Endothelial cell of umbilical vein (primary cell): ENCODE measurements around the gene NXPH4. TPM values are rescaled to one million over a fixed set of nuclear protein-coding genes. Genes with fewer than 3 reads are reported as not detected.

Experiments
- BruUV-seq: library from RNA; stranded (reverse); fragments of 400-500 nt; replicated peaks from 2 replicates; lab custom pipeline; 2021; lab: Mats Ljungman, UMichigan
- CTCF ChIA-PET: fragments of 300-600, 350-600 bp; sonication (Branson Sonifier 250); formaldehyde crosslinking; loops from one replicate; lab custom pipeline; 2021; ENCODE audit warnings: antibody characterized with exemption, inconsistent platforms; lab: Charles Lee
- POLR2A ChIA-PET: fragments of 300-600, 350-600 bp; sonication (Branson Sonifier 250); formaldehyde crosslinking; loops from one replicate; lab custom pipeline; 2021; ENCODE audit warnings: antibody characterized with exemption, inconsistent platforms; lab: Charles Lee
- DNase-seq: peaks from one replicate; pipeline ENCODE4 v3.0.0-alpha.2; 2011; ENCODE audit warnings: low read depth, low spot score
- FAIRE-seq: peaks from 2 replicates; lab custom pipeline; 2011; peaks lifted over from hg19 to GRCh38; lab: Jason Lieb, UNC
- H2AFZ ChIP-seq: 2 replicates; pipeline ENCODE4 v1.6.0; 2012; ENCODE audit warnings: low read depth, low read length, control low read depth, inconsistent platforms
- H3K27ac ChIP-seq: 2 replicates; pipeline ENCODE4 v1.5.1; 2011; ENCODE audit warnings: low read depth, mild to moderate bottlenecking, control low read depth, low read length, moderate library complexity; ENCODE audit not compliant: insufficient read depth
- H3K27me3 ChIP-seq, 2 experiments: 2 replicates each; pipeline versions ENCODE4 v1.6.0 to v1.6.1; 2011; ENCODE audit warnings: low read length in 2 of 2, mixed read lengths in 1 of 2; ENCODE audit not compliant: control insufficient read depth in 2 of 2, insufficient read depth in 2 of 2
- H3K36me3 ChIP-seq, 2 experiments: 2 replicates in 1 of 2; 3 replicates in 1 of 2; pipeline ENCODE4 v1.5.1; 2011; ENCODE audit warnings: low read length in 2 of 2, mild to moderate bottlenecking in 1 of 2, moderate library complexity in 1 of 2; ENCODE audit not compliant: control insufficient read depth in 2 of 2, insufficient read depth in 2 of 2; ENCODE audit errors: extremely low read depth in 1 of 2
- H3K4me1 ChIP-seq: 3 replicates; pipeline ENCODE4 v1.5.1; 2011; ENCODE audit warnings: mild to moderate bottlenecking, low read length; ENCODE audit not compliant: control insufficient read depth, insufficient read depth; ENCODE audit errors: extremely low read depth
- H3K4me2 ChIP-seq: 2 replicates; pipeline ENCODE4 v1.6.1; 2011; ENCODE audit warnings: low read length, control low read depth, mixed read lengths; ENCODE audit not compliant: insufficient read depth
- H3K4me3 ChIP-seq, 3 experiments: fragments of 200-600 bp in 1 of 3; sonication (generic), shearing (Covaris generic) in 1 of 3; replicated peaks in 1 of 3; 2 replicates each; pipeline ENCODE4 v1.5.1; 2011 to 2016; ENCODE audit warnings: control low read depth in 3 of 3, low read length in 3 of 3, mild to moderate bottlenecking in 2 of 3, inconsistent platforms in 1 of 3, low read depth in 1 of 3, moderate library complexity in 1 of 3; ENCODE audit not compliant: insufficient read depth in 1 of 3
- H3K79me2 ChIP-seq: 2 replicates; pipeline ENCODE4 v1.6.0; 2012; ENCODE audit warnings: low read length, inconsistent platforms; ENCODE audit not compliant: control insufficient read depth, insufficient read depth
- H3K9ac ChIP-seq: replicated peaks from 2 replicates; pipeline ENCODE3; 2011; ENCODE audit warnings: low read length, control low read depth; ENCODE audit not compliant: insufficient read depth; ENCODE audit errors: extremely low read depth
- H3K9me1 ChIP-seq: replicated peaks from 3 replicates; pipeline ENCODE4 v1.6.0; 2011; ENCODE audit warnings: mild to moderate bottlenecking, low read length; ENCODE audit not compliant: control insufficient read depth, insufficient read depth; ENCODE audit errors: extremely low read depth
- H3K9me3 ChIP-seq: replicated peaks from 2 replicates; pipeline ENCODE4 v1.5.1; 2012; ENCODE audit warnings: low read length, inconsistent platforms; ENCODE audit not compliant: control insufficient read depth, insufficient read depth
- H4K20me1 ChIP-seq: replicated peaks from 2 replicates; pipeline ENCODE3; 2011; ENCODE audit warnings: mild to moderate bottlenecking, low read length; ENCODE audit not compliant: control insufficient read depth, insufficient read depth; ENCODE audit errors: extremely low read depth
- EZH2 ChIP-seq: IDR thresholded peaks from 2 replicates; pipeline ENCODE4 v1.6.1; 2012; ENCODE audit warnings: borderline replicate concordance, low read depth, mild to moderate bottlenecking, moderate library complexity, low read length, inconsistent platforms; ENCODE audit not compliant: severe bottlenecking
- FOS ChIP-seq: IDR thresholded peaks from 2 replicates; pipeline ENCODE4 v1.6.1; 2011; ENCODE audit warnings: mild to moderate bottlenecking, low read length, moderate library complexity, borderline replicate concordance; ENCODE audit not compliant: insufficient read depth
- GATA2 ChIP-seq: IDR thresholded peaks from 2 replicates; pipeline ENCODE4 v1.7.0; 2011; ENCODE audit warnings: low read depth, mild to moderate bottlenecking, moderate library complexity, mixed read lengths, low read length; ENCODE audit not compliant: insufficient read length, insufficient read depth
- dilution Hi-C: fragments of 300-500 bp; cut with MboI; formaldehyde crosslinking; loops from one replicate; pipeline ENCODE4 v1.15.0; 2019; ENCODE audit warnings: low sequenced_read_pairs; ENCODE audit not compliant: extremely low pct_ligation_motif_present
- intact Hi-C: fragments of 100-400 bp; cut with micrococcal nuclease; formaldehyde crosslinking; loops from one replicate; pipeline ENCODE4 v1.10.0; 2022
- polyA plus RNA-seq, 4 experiments: library from polyadenylated mRNA; depleted of rRNA in 3 of 4; stranded (reverse) in 3 of 4; unstranded in 1 of 4; fragments of >200 nt; gene quantifications; 2 replicates each; pipeline versions ENCODE4 v1.2.1 to v1.2.3, GENCODE V29; 2011 to 2012; ENCODE audit warnings: missing spikeins in 1 of 4
- total RNA-seq: library from RNA; stranded (reverse); gene quantifications from 2 replicates; pipeline ENCODE4 v1.2.3, GENCODE V29; 2021

The NXPH4 gene
- total and polyA plus RNA-seq, 2 donors (not counting 3 experiments of a cell fraction or from before 2014, with no cell fraction given), result 0.07 TPM; not detected in 1

GRCh38 chr12:57219205-57219992, 2.8 kb downstream of the NXPH4 start:
- H3K4me3 ChIP-seq, result no peak overlapping the region
- no peaks in the 10 kb centered on the region for H3K79me2 ChIP-seq
- no peak overlapping the region for H3K9ac ChIP-seq
- intact Hi-C loops (no loop called here), dilution Hi-C loops (no loop called here)
- POLR2A ChIA-PET, result no interaction called here
- BruUV-seq, result no TSS peak
- H2AFZ ChIP-seq, result no peak overlapping the region
- H3K9me3 ChIP-seq, result no peaks in the 10 kb centered on the region
- FAIRE-seq, result no peak
- H4K20me1 ChIP-seq, result no peaks in the 10 kb centered on the region
- DNase-seq, result no peak
- H3K36me3 ChIP-seq, result no peaks in the 10 kb centered on the region
- peaks cover 85 to 90% of the 10 kb centered on the region in 2 experiments for H3K27me3 ChIP-seq
- no peaks in the 10 kb centered on the region for H3K9me1 ChIP-seq
- peak; percentile 72 for TF ChIP-seq EZH2
- no peak for TF ChIP-seq FOS
- CTCF ChIA-PET, result interaction anchor here (1.2 to 4.1 kb wide), 2 partner anchors 10 to 21 kb away, joined by 8 to 60 read pairs; partner anchors contain the start of gene SHMT2
- H3K4me1 ChIP-seq, result no peaks in the 10 kb centered on the region
- no peak overlapping the region for H3K27ac ChIP-seq
- H3K4me2 ChIP-seq, result no peak overlapping the region

- BruUV-seq, result no TSS peak
These were observed 3.6 kb downstream of the NXPH4 start for GRCh38 chr12:57219993-57220754.

More at GRCh38 chr12:57219993-57220754, 3.6 kb downstream of the NXPH4 start:
- ChIA-PET CTCF (interaction anchor here (1.2 to 4.1 kb wide), 2 partner anchors 10 to 20 kb away, joined by 8 to 60 read pairs; partner anchors contain the start of gene SHMT2), POLR2A (no interaction called here)
- Histone ChIP-seq H4K20me1 (no peaks in the 10 kb centered on the region), H3K27me3 (peaks cover 84 to 88% of the 10 kb centered on the region in 2 experiments), H3K27ac (no peak overlapping the region), H3K9ac (no peak overlapping the region), H3K9me3 (no peaks in the 10 kb centered on the region), H3K36me3 (no peaks in the 10 kb centered on the region), H3K4me1 (no peaks in the 10 kb centered on the region), H3K4me3 (no peak overlapping the region), H3K4me2 (no peak overlapping the region), H2AFZ (no peak overlapping the region), H3K79me2 (no peaks in the 10 kb centered on the region), H3K9me1 (no peaks in the 10 kb centered on the region)
- TF ChIP-seq FOS (no peak), EZH2 (peak; percentile 38), GATA2 (no peak)
- dilution Hi-C loops (no loop called here), intact Hi-C loops (no loop called here)
- no peak for FAIRE-seq
- DNase-seq, result no peak
